Epithelial cell of proximal tubule (primary cell): ENCODE data around the gene RWDD3. TPM values are rescaled to one million over a fixed set of nuclear protein-coding genes. Genes with fewer than 3 reads are reported as not detected.

ENCODE experiments used
- DNase-seq: peaks from one replicate; pipeline ENCODE4 v3.0.0-alpha.2; 2011; ENCODE audit warnings: low read depth
- H3K4me3 ChIP-seq: 2 replicates; pipeline ENCODE4 v1.5.1; 2011; ENCODE audit warnings: low read depth, mild to moderate bottlenecking, low read length
- total RNA-seq: library from RNA; depleted of rRNA; stranded (reverse); fragments of >200 nt; gene quantifications from 2 replicates; pipeline ENCODE4 v1.2.3, GENCODE V29; 2015
- TF ChIP-seq, protein P1 (sequence below): conservative IDR thresholded peaks from 2 replicates; pipeline ENCODE4 v1.5.1; 2012; ENCODE audit warnings: low read depth, mild to moderate bottlenecking, low read length

RWDD3 gene
- total RNA-seq, 1 donor from 2014 or later = 16.7 TPM

DNA sequence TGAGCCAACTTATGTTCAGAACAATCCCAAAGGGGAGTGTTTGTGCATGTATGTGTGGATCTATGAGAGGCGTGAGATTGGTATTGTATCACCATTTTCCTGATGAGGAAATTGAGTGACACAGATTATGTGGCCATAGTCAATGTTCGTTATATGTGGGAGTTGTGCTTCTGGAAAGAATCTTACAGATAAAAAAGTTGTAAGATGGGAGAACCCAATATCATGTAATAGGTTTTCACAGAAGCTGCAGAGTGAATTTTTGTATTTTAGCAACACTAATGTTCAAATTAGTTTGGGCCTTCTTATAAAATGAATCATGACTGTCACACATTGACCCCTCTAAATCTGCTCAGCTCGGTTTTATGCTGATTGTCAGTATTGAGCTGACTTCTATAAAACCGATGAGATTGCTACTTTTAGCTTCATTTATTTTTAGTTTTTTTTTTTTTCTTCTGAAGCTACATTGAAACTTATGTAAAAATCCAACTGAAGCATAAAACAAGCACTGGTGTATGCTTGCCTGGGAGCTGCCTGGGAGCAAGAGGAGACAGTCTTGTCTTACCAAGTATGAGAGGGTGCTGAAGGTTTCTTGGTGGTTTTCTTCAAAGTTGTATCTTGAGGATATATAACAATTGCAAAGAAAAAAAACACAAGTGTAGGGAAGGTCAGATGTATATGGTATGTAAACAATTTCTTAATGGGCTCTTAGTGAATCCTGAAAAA lies 4.1 kb downstream of the RWDD3 start:
- H3K4me3 ChIP-seq = no peak overlapping the region
- TF ChIP-seq, protein P1, sequence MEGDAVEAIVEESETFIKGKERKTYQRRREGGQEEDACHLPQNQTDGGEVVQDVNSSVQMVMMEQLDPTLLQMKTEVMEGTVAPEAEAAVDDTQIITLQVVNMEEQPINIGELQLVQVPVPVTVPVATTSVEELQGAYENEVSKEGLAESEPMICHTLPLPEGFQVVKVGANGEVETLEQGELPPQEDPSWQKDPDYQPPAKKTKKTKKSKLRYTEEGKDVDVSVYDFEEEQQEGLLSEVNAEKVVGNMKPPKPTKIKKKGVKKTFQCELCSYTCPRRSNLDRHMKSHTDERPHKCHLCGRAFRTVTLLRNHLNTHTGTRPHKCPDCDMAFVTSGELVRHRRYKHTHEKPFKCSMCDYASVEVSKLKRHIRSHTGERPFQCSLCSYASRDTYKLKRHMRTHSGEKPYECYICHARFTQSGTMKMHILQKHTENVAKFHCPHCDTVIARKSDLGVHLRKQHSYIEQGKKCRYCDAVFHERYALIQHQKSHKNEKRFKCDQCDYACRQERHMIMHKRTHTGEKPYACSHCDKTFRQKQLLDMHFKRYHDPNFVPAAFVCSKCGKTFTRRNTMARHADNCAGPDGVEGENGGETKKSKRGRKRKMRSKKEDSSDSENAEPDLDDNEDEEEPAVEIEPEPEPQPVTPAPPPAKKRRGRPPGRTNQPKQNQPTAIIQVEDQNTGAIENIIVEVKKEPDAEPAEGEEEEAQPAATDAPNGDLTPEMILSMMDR = no peak
- DNase-seq = no peak

DNA sequence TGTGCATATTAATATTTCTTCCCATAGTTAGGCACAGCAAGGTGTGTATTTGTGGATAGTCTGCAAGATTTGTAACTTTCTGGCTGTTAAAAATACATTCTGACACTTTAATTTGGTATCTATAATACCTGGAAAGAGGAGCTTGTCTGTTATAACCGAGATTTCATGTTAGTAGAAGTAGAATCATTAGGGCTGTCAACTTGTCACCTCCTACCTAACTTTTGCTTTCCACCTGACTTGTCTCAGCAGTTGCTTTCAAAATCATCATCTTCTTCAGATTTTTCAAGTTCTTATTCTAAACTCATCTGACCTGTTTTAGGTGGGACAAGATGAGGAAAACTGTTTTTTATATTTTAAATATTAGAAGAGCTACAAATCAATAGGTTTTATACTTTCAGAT lies 11.0 kb downstream of the RWDD3 start:
- DNase-seq = no peak
- no peak overlapping the region for H3K4me3 ChIP-seq
- TF ChIP-seq, protein P1 = no peak

DNA sequence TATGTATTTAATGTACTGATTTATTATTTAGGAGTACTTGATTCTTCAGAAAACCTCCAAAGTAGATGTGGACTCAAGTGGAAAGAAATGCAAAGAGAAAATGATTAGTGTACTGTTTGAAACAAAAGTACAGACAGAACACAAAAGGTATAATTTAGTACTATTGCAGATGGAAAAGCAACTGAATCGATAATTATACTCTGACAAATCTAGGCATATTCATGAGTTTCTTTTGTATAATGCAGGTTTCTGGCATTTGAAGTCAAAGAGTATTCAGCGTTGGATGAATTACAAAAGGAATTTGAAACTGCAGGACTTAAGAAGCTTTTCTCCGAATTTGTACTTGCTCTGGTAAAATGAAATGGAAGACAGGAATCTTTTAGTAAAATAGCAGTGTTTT lies 12.5 kb downstream of the RWDD3 start:
- DNase-seq = no peak
- no peak overlapping the region for H3K4me3 ChIP-seq
- TF ChIP-seq, protein P1 = no peak

DNA sequence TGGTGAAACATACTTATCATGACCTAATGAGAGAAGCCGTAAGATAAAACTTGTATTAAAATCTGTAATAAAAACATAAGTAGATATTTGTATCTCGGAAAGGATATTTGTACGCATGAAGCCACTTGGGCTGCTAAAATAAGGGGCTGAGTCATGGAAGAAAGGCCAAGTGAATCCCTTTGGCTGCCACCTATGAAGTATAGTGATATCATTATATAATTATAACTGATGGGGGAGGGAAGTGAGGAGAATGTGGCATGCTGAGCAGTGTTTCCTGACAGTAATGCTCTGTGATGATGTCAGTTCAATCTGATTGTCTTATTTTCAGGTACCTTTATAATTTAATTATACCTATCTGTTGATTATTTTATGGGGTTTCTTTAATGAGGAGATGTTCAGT lies 13.6 kb downstream of the RWDD3 start:
- TF ChIP-seq, protein P1 = no peak
- DNase-seq = no peak
- no peak overlapping the region for H3K4me3 ChIP-seq

DNA sequence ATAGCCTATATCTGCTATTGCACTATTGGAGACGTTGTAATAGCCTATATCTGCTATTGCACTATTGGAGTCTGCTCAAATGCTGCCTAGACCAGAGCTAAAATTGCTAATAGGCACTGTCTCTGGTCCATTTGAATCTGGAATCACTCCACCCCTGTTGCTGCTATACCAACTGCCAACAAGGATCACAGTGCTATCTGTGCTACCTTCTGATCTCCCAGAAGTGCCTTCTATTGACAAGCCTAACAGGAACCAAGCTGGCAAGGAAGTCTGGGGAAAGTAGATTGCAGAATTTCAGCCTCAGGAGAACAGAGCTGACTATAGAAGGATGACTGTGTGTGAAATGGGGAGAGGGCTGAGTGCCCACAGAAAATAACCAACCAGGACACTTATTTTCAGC lies 15.9 kb downstream of the RWDD3 start:
- H3K4me3 ChIP-seq = no peak overlapping the region
- DNase-seq = no peak
- TF ChIP-seq, protein P1 = no peak

DNA sequence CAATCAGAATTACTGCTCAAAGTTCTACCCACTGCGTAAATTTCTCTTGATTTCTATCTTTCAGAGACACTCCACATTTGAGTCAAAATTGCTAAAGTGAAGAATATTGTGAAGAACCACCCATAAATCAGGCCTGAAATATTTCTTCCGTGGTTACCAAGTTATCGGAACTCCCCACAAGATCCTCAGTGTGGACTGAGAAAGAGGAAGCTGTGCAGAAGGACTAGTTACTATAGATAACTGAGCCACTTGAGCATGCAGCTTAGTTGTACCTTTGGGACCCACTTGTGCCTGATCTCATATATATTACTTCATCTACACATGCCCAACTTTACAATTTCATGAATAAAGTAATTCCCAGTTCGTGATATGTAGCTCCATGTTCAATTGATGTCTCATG lies 18.4 kb downstream of the RWDD3 start:
- H3K4me3 ChIP-seq = no peak overlapping the region
- TF ChIP-seq, protein P1 = no peak
- no peak for DNase-seq

DNA sequence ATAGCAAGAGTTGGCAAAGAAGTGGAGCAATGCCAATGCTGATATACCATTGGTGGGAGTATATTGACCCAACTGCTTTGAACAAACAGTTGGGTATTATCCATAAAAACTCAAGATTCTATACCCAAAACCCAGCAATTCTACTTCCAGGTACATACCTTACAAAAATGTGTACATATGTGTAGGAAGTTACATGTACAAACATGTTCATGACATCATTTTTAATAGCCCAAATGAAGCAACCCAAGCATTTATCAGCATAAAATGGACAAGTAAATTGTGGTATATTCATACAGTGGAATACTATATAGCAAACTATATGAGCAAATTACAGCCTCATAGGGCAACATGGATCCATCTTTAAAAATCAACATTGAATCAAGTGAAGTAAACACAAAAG lies 20.9 kb downstream of the RWDD3 start:
- H3K4me3 ChIP-seq = no peak overlapping the region
- TF ChIP-seq, protein P1 = no peak
- DNase-seq = no peak
